Brain pericyte (primary cell): Measurements from ENCODE around the gene BRD2.
"Not testable (repeated sequence)": the region's sequence is repeated elsewhere in the genome, so short reads cannot be mapped to it uniquely, and the experiment has no call there.

Experiments used
- DNase-seq: peaks from one replicate; pipeline ENCODE4 v3.0.0-alpha.2; 2012; ENCODE audit warnings: low read depth, low spot score

The BRD2 gene

GRCh38 chr6:32968093-32968866 is at the start of gene BRD2:
TSS of gene BRD2 (plus strand) at chr6:32968594. CDS start at chr6:32972899, 4,305 bp downstream.
- peak; percentile 84 for DNase-seq

- no peak for DNase-seq
These were observed 47.7 kb upstream of the BRD2 start for GRCh38 chr6:32920715-32921114.

- DNase-seq = no peak
These were observed 46.3 kb upstream of the BRD2 start for GRCh38 chr6:32922083-32922482.

GRCh38 chr6:32931211-32931610 is 37.2 kb upstream of the BRD2 start:
- no peak for DNase-seq

- no peak for DNase-seq
These were observed 36.1 kb upstream of the BRD2 start for GRCh38 chr6:32932132-32932868.

GRCh38 chr6:32933661-32934085 is 34.7 kb upstream of the BRD2 start:
- no peak for DNase-seq

DNA sequence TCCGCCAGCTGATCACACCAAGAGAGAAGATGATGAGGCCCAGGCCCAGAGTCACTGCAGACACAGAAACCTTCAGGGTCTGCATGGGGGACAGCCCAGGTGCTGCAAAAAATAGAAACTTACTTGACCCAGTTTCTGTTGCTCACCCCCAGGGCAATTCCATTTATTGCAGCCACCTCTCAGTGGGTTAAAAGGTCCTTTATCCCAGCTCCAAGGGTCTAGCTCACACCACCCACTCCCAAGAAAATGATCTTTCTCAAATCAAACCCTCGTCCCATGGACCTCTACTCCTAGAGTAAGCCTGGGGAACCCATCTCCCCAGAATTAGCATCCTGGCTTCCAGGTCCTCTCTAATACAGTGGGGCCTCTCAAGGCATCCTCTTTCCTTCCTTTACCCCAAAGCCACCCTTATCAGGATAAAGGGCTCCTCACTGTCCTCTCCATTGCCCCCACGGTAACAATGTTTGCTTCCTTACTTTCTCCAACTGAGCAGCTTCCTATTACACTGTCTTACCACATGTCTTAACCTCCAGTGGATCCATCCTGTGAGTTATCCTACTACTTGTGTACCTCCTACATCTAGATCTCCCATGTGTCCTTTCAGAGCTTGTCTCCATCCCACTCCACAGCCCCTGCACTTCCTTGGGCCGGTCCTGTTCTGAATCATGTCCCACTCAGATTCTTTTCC is 32.7 kb upstream of the BRD2 start:
- no peak for DNase-seq

DNA sequence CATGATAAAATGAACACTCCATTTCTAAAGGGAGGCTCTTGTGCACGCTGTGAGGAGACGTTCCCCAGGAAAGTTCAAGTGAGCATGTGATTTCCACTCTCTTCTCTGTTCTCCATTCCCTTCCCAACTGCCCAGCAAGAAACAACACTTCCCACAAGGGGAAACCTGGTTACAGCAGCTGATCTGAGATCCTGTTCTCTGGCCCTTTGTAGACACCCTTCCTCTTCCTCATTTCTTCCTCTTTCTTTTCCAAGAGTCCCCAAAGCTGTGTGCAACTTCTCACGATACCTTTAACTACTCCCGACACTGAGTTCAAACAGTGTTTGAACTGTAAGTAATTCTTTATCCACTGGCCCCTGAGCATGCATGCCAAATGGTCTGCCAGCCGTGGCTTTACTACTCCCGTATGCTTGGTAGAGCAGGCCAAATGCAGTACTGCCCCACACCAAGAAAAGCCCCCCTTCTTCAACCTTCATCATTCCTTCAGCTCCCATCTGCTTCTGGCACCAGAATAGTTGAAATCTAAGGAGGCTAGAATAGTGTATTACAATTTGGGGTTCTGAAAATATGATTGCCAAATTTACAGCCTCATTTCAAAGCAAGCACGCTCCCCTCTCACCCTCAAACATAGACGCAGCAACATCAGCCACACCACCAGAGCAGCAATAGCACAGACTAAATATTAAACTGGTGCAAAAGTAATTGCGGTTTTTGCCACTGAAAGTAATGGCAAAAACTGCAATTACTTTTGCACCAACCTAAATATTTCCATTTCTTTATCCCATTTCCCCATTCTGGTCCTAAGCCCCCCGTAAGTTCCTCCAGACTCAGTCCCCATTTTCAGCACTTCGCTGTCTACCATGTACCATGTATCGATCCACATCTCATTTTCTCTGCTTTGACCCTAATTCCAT is 31.9 kb upstream of the BRD2 start:
- no peak for DNase-seq

DNA sequence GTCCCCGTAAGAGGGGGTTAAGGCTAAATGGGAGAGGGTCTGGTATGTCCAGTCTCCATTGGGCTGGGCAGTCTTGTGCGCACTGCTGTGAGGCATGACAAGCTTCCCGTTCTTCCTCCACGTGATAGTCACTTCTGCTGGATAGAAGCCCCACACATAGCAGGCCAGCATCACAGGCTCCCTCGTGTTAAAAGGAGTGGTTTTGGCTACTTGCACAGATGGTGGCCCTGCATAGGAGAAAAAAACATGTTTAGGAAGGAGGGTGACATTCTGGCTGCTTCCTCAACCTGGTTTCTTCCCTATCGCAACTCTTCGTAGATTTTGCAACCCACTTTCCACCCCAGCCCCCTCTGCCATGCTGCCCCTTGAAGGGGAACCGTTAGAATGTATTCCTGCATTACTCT is 31.2 kb upstream of the BRD2 start:
- no peak for DNase-seq

- no peak for DNase-seq
These were observed 29.9 kb upstream of the BRD2 start for GRCh38 chr6:32938494-32938893.

GRCh38 chr6:32940656-32941213 is 27.7 kb upstream of the BRD2 start, which contains the start of gene HLA-DMB:
TSS of gene HLA-DMB (minus strand) at chr6:32941028. CDS start at chr6:32940807, 221 bp downstream.
- no peak for DNase-seq

DNA sequence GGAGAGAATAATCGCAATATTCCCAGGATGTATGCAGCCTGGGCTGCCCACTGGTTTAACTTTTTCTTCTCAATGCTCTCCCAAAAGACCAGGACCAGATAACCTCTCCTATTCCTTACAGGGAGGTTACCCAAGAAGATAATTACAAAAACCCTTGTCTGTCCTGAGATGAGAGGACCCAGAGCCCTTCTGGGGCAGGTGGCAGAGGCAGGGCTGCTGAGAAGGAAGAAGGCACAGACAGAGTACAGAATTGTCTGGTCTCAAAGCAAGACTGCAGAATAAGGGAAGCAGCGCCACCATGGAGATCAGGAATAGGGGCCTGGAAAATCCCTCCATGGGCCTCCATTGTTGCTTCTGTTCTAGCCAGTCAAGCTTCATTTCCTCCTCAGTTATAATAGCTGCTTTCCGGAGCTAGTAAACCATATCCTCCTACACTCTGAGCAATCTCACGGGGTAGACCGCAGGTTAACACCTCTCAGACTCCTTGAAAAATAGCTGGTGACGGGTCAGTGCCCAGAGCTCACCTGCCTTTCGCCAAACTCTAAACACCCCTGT is 27.1 kb upstream of the BRD2 start:
- no peak for DNase-seq

DNA sequence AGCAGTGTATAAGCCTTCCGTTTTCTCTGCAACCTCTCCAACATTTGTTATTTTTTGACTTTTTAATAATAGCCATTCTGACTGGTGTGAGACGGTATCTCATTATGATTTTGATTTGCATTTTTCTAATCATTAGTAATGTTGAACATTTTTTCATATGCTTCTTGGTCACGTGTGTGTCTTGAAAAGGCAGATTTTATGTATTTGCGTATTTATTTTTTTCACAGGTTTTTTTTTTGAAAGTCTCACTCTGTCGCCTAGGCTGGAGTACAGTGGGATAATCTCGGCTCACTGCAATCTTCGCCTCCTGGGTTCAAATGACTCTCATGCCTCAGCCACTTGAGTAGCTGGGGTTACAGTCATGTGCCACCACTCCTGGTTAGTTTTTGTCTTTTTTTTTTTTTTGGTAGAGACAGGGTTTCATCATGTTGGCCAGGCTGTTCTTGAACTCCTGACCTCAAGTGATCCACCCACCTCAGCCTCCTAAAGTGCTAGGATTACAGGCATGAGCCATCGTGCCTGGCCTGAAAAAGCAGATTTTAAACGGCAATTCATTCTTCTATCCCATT is 25.8 kb upstream of the BRD2 start:
- DNase-seq = not testable (repeated sequence)

DNA sequence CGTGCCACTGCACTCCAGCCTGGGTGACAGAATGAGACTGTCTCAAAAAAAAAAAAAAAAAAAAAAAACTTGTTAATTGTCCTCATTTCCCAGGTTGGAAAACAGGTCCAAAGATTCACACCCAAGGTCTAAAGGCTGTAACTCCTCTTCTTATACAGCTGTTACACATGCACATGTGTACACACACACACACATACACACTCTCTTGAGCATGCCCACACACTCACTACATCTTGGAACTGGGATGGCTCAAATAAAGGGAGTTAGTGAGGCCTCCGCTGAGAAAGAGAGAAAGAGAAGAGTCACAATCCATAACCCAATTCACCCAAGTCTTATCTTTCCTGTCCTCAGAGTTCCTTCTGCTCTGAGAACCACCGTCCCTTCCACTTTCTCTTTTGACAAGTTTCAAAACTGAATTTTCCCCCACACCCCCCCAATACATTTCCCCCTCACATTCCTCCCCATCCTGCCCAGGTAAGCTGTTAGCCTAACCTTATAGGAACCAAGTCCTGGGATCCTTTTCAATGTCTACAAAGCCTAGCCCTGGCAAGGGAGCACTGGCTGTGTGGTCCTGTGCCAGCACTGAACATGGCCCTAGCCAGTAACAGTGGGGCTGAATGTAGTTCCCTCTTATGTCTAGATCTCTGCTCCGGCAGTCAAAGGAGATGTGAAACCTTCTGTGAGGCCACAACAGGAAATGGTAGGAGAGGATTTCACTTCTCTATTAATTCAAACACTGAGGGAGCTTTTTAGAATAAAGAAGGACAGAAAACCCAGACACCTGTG is 24.3 kb upstream of the BRD2 start:
- no peak for DNase-seq

DNA sequence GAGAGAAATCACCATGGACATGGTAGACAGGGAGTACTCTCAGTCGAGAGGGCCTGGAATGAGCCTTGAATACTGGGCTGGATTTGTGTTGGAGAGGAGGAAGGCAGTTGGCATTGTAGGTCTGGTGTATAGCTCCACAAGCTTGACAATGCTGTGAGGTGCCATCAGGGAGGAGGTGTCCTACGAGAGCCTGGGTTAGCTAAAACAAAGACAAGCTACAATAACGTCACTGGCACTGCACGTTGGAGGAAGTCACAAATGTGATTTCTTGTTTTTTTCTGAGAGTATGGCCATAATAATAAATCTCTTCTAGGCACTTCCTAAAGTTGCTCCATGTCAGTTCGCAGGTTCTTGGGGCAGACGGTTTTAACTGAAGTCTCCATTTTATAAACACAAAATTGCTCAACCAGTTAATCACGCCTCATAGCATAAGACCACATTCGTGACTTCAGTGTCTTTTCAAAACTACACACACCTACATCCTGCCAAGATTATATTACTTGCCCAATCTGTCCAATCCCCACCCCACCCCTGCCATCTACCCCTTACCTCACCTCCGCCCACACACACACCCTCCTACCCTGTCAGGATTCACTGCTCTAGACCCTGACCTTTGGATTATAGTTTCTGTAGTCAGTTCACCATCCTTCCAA is 23.2 kb upstream of the BRD2 start:
- no peak for DNase-seq

- DNase-seq = no peak
These were observed 22.4 kb upstream of the BRD2 start for GRCh38 chr6:32945953-32946352.

- no peak for DNase-seq
These were observed 21.5 kb upstream of the BRD2 start for GRCh38 chr6:32946893-32947292.

DNA sequence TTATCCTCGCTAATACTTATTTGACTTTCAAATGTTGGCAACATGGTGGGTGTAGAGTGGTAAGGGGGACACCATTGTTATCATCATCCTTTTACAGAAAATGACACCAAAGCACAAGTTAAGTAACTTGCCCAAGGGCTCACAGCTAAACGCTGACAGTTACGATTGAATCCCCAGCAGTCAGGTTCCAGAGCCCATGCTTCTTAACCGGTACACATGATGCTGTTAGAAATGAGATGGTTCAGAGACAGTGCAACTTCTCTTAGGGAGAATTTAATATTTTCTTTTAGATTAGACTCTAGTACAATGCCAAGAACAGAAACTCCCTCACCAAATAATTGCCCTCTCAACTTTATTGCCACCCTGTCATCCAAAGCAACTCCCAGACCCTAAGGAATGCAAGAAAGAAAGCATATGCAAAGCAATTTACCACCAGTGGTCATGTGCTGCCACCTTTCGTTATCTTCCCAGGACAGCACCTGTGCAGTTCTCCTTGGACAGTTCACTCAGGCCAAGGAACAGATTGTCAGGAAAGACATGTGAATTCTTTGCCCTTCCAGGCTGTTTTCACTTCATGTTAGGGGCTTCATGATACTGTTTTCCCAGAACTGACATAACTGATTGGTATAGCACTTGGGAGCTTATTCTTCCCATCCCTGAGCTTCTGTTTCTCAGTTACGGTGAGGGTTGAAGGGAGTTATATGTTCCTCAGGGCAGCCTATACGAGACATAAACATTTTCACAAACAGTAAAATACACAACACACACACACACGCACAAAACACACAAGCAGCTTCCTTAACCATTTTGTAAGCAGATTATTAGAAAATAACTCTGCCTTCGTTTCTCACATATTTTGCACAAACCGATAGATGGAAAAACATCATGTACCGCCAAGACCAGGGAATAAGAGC is 20.6 kb upstream of the BRD2 start:
- no peak for DNase-seq
